ENCODE data around the gene RIC1. TPM values are rescaled to one million over a fixed set of nuclear protein-coding genes. Genes with fewer than 3 reads are reported as not detected.
A peak's percentile ranks its signal among the peaks of the same experiment; 100 is the strongest.
"Not testable (repeated sequence)": the region's sequence is repeated elsewhere in the genome, so short reads cannot be mapped to it uniquely, and the experiment has no call there.

RIC1 gene
- total RNA-seq (10 to 100 TPM in 4 of 9 donors, 1 to 10 TPM in 5; 7.0 to 14.4 (median 9.7) TPM), polyA plus RNA-seq (1 to 10 TPM; 2.4 to 7.8 TPM)
- long read RNA-seq, donor 1, full-length matches to known transcripts, result 4 of 9 reads
- long read RNA-seq, donor 1, partial matches to known transcripts, result 3 of 9 reads
- long read RNA-seq, donor 1, other reads (novel, unspliced or antisense), result 2 of 9 reads
- long read RNA-seq, donor 2, partial matches to known transcripts, result 2 of 5 reads
- long read RNA-seq, donor 2, other reads (novel, unspliced or antisense), result 3 of 5 reads
- long read RNA-seq, donor 3, full-length matches to known transcripts, result 3 of 8 reads
- long read RNA-seq, donor 3, partial matches to known transcripts, result 2 of 8 reads
- long read RNA-seq, donor 3, other reads (novel, unspliced or antisense), result 3 of 8 reads

GRCh38 chr9:5628530-5629311, at the start of gene RIC1:
RIC1 (plus strand) TSS chr9:5629107; CDS start chr9:5629310, 203 bp downstream.
- no peaks in the 10 kb centered on the region for H3K9me3 ChIP-seq
- 0 to 1% (median 0%) methylated on average over 19 to 84 of the region's 84 CpGs for WGBS, 4 donors
- no peaks in the 10 kb centered on the region for H3K27me3 ChIP-seq
- peak within 1 kb of the TSS; percentile 87 to 99 (median 96) for H3K27ac ChIP-seq
- TF ChIP-seq CTCF (IDR thresholded peaks at IDR 0.05) (peak in 6 of 12 donors; percentile 8 to 24 (median 20)), POLR2A (IDR thresholded peaks at IDR 0.05) (peak; percentile 87 to 98)
- ATAC-seq, result peak; percentile 87 to 97 (median 96)
- peak; percentile 93 to 95 (median 93) for DNase-seq
- no peaks in the 10 kb centered on the region for H3K36me3 ChIP-seq
- intact Hi-C loops (cut with DNase I), result loop anchor here in 2 of 10 donors (2.0 to 5.0 kb wide), 3 partner anchors 202 to 1054 kb away; partner anchors contain the start of gene RANBP6 (in 1 of the 2)
- H3K4me1 ChIP-seq, result peaks cover 0 to 79% (median 33%) of the 10 kb centered on the region in 12 donors
- peak within 1 kb of the TSS; percentile 66 to 98 (median 94) for H3K4me3 ChIP-seq

- intact Hi-C loops (cut with DNase I), result loop anchor here in 3 of 10 donors (5.0 to 10.0 kb wide), 2 partner anchors 78 to 235 kb away; no protein-coding TSS in a partner anchor
- 74 to 100% (median 79%) methylated on average over 1 of the region's 1 CpG for WGBS, 4 donors
- Histone ChIP-seq H3K36me3 (no peaks in the 10 kb centered on the region), H3K27ac (no peak overlapping the region), H3K4me3 (no peak overlapping the region), H3K9me3 (no peaks in the 10 kb centered on the region), H3K4me1 (peaks cover 0 to 26% (median 14%) of the 10 kb centered on the region in 12 donors), H3K27me3 (no peaks in the 10 kb centered on the region)
- TF ChIP-seq CTCF (IDR thresholded peaks at IDR 0.05) (no peak), POLR2A (IDR thresholded peaks at IDR 0.05) (no peak)
- DNase-seq (no peak), ATAC-seq (no peak)
Measured at GRCh38 chr9:5579881-5580280, 49.0 kb upstream of the RIC1 start.

GRCh38 chr9:5580650-5581049, 48.3 kb upstream of the RIC1 start:
- ATAC-seq, result no peak
- H3K27ac ChIP-seq, result no peak overlapping the region
- no peaks in the 10 kb centered on the region for H3K36me3 ChIP-seq
- no peak for TF ChIP-seq CTCF (IDR thresholded peaks at IDR 0.05)
- H3K27me3 ChIP-seq, result no peaks in the 10 kb centered on the region
- DNase-seq, result no peak
- intact Hi-C loops (cut with DNase I), result loop anchor here in 2 of 10 donors (5.0 to 10.0 kb wide), 2 partner anchors 78 to 236 kb away; no protein-coding TSS in a partner anchor
- 76 to 94% (median 88%) methylated on average over 3 of the region's 3 CpGs for WGBS, 4 donors
- peaks cover 0 to 26% (median 14%) of the 10 kb centered on the region in 12 donors for H3K4me1 ChIP-seq
- H3K9me3 ChIP-seq, result no peaks in the 10 kb centered on the region
- H3K4me3 ChIP-seq, result no peak overlapping the region

- not testable (repeated sequence) for H3K4me3 ChIP-seq, H3K27ac ChIP-seq, ATAC-seq, H3K27me3 ChIP-seq, DNase-seq, H3K36me3 ChIP-seq, H3K9me3 ChIP-seq
- WGBS, 4 donors, result 94 to 98% (median 97%) methylated on average over 2 of the region's 2 CpGs
- H3K4me1 ChIP-seq, result peaks cover 0 to 26% (median 18%) of the 10 kb centered on the region in 12 donors
- intact Hi-C loops (cut with DNase I), result loop anchor here in 2 of 10 donors (5.0 to 10.0 kb wide), 2 partner anchors 79 to 237 kb away; no protein-coding TSS in a partner anchor
Measured at GRCh38 chr9:5581706-5582105, 47.2 kb upstream of the RIC1 start.

All from heart left ventricle (tissue), 16 donors.